GM10248 (cell line): ENCODE data around the gene CFAP97D1.

Experiments
- CTCF ChIA-PET: fragments of 300-600 bp; sonication (Branson Sonifier 250); formaldehyde crosslinking; extraction: SDS; loops from one replicate; lab custom pipeline; 2021; ENCODE audit warnings: antibody characterized with exemption; lab: Yijun Ruan, JAX
- POLR2A ChIA-PET: fragments of 350-650 bp; sonication (Branson Sonifier 250); formaldehyde crosslinking; extraction: SDS; loops from one replicate; lab custom pipeline; 2020; ENCODE audit warnings: antibody characterized with exemption; lab: Yijun Ruan, JAX
- DNase-seq: peaks from one replicate; pipeline ENCODE4 v3.0.0; 2012; ENCODE audit errors: extremely low spot score
- TF ChIP-seq, protein P1 (sequence below): IDR thresholded peaks from 2 replicates; pipeline ENCODE4 v1.5.1; 2012; ENCODE audit warnings: mild to moderate bottlenecking, low read depth; ENCODE audit errors: extremely low read depth, missing control alignments, control extremely low read depth

The CFAP97D1 gene

DNA sequence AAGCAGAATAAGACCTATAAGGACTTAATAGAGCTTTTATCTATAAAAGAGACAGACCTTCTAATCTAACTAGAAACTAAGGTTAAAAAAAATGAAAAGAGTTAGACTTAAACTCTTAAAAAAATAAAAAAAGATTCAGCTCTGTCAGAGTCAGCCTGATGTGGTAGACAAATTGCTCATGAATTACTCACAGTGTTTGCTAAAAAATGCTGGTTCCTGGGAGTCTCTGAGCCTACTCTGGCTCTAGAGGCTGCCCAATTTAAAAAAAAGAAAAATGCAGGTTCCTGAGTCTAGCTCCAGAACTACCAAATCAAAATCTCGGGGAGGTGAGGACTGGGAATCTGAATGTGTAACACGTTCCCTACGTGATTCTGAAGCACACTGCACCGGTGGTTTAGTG, 39.7 kb upstream of the CFAP97D1 start:
- CTCF ChIA-PET: interaction anchor here (0.9 to 1.5 kb wide), 3 partner anchors 12 to 26 kb away, joined by 3 to 4 read pairs (median 4); no protein-coding TSS in a partner anchor
- TF ChIP-seq, protein P1, sequence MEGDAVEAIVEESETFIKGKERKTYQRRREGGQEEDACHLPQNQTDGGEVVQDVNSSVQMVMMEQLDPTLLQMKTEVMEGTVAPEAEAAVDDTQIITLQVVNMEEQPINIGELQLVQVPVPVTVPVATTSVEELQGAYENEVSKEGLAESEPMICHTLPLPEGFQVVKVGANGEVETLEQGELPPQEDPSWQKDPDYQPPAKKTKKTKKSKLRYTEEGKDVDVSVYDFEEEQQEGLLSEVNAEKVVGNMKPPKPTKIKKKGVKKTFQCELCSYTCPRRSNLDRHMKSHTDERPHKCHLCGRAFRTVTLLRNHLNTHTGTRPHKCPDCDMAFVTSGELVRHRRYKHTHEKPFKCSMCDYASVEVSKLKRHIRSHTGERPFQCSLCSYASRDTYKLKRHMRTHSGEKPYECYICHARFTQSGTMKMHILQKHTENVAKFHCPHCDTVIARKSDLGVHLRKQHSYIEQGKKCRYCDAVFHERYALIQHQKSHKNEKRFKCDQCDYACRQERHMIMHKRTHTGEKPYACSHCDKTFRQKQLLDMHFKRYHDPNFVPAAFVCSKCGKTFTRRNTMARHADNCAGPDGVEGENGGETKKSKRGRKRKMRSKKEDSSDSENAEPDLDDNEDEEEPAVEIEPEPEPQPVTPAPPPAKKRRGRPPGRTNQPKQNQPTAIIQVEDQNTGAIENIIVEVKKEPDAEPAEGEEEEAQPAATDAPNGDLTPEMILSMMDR: no peak
- no peak for DNase-seq
- POLR2A ChIA-PET: no interaction called here

DNA sequence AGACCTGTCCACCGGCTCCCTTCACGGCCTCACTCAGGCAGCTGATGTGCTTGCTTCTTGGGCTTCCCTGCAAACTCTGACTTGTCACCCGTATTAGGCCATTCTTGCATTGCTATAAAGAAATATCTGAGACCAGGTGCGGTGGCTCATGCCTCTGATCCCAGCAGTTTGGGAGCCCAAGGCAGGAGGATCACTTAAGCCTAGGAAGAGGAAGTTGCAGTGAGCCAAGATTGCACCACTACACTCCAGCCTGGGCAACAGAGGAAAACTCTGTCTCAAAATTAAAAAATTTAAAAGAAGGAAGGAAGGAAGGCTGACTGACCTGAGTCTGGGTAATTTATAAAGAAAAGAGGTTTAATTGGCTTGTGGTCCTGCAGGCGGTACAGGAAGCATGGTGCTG, 38.6 kb upstream of the CFAP97D1 start:
- POLR2A ChIA-PET: interaction anchor here (0.6 kb wide), 1 partner anchor 66 kb away, joined by 3 read pairs; no protein-coding TSS in a partner anchor
- TF ChIP-seq, protein P1: no peak
- no peak for DNase-seq
- CTCF ChIA-PET: interaction anchor here (0.9 to 1.5 kb wide), 3 partner anchors 11 to 24 kb away, joined by 3 to 4 read pairs (median 4); no protein-coding TSS in a partner anchor

DNA sequence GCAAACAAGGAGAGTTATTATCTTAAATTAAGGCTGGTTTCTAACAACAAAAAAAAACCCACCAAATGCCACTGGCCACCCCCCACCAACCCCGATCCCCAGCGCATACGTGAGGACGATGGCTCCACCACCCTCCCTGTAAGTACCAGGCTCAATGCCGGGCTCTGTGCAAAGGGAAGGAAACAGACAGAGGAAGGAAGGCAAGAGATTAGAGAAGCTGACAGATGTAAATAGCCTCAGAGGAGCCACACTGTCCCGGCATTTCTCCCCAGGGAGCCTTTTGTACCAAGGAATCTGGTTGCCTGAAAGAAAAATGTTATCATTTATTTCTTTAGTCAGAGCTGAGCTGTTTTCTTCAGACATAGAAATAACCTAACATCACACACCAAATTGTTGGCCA, 34.7 kb upstream of the CFAP97D1 start:
- TF ChIP-seq, protein P1: no peak
- CTCF ChIA-PET: interaction anchor here (1.2 to 19.1 kb wide), 3 partner anchors 14 to 50 kb away, joined by 3 to 503 read pairs (median 10); no protein-coding TSS in a partner anchor
- POLR2A ChIA-PET: no interaction called here
- DNase-seq: no peak

DNA sequence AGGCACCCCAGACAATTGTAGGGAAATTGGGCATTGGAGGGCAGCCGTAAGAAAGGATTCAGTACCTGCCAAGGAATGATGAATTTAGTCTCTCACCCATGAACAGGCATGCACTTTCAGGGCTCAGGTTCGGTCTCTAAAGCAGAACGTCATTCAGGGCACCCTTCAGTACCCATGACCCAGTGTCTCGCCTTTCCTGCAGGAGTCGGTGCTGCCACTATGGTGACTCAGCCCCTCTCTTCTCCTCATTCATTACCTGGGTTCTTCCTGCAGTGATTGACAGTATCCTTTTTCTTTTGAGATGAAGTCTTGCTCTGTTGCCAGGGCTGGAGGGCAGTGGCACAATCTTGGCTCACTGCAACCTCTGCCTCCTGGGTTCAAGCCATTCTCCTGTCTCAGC, 30.1 kb upstream of the CFAP97D1 start:
- CTCF ChIA-PET: interaction anchor here (1.0 to 19.1 kb wide), 3 partner anchors 9 to 54 kb away, joined by 3 to 503 read pairs (median 33); partner anchors contain the start of gene SOST
- TF ChIP-seq, protein P1: no peak
- POLR2A ChIA-PET: no interaction called here
- no peak for DNase-seq

DNA sequence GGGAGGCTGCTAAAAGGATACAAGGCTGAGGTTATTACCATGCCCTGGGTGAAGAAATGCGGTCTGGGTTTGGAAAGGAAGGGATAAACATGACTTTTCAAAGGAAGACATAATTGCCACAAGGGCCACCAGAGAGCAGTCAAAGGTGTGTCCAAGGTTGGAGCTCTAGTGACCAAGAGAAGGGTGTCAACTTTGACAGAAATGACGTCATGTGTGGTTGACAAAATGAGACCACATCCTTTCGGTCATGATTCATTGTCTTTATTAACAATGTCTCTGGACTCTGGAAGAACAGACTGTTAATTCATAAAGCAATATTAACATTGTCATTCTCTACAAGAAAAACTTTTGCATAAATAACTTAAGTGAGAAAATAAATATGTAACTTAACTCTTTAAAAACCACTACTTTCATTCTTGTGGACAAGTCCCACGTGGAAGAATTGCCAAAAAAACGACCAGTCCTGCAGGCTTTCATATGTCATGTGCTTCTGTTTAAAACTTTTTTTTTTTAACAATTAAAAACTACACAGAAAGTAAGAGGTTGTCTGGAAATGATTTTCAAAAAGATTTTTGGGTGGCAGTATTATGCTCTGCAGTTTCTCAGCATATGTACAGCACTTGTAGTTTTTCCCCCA, 26.6 kb upstream of the CFAP97D1 start:
- ChIA-PET POLR2A (no interaction called here), CTCF (interaction anchor here (1.0 to 19.1 kb wide), 3 partner anchors 12 to 58 kb away, joined by 3 to 503 read pairs (median 7); no protein-coding TSS in a partner anchor)
- peak; percentile 48 for DNase-seq
- TF ChIP-seq, protein P1: no peak

DNA sequence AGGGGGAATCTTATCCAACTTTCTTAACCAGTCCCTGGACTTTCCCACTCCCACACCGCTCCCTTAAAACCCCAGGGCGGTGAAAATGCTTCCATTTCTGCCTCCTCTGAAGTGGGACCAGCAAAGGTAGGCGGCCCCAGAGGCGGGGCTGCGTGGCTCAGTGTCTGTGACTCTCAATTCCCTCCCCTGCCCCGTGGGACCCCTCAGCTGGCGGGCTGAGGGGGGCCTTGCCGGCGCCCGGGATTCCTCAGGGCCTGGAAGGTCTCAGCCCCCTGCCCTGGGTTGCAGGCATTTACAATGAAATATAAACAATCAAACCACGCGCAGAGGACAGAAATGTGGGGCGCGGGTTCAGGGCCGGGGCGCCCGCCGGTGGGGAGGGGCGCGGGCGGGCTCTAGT, 25.3 kb upstream of the CFAP97D1 start:
- POLR2A ChIA-PET: no interaction called here
- DNase-seq: no peak
- TF ChIP-seq, protein P1: no peak
- CTCF ChIA-PET: interaction anchor here (2.0 to 19.1 kb wide), 3 partner anchors 38 to 178 kb away, joined by 5 to 503 read pairs (median 79); no protein-coding TSS in a partner anchor
